Measurements from ENCODE around the gene PCGF6. TPM values are rescaled to one million over a fixed set of nuclear protein-coding genes. Genes with fewer than 3 reads are reported as not detected.
"Not testable (repeated sequence)": the region's sequence is repeated elsewhere in the genome, so short reads cannot be mapped to it uniquely, and the experiment has no call there.

Gene PCGF6
- total RNA-seq, 1 experiment from 2014 or later, result 13.8 TPM

DNA sequence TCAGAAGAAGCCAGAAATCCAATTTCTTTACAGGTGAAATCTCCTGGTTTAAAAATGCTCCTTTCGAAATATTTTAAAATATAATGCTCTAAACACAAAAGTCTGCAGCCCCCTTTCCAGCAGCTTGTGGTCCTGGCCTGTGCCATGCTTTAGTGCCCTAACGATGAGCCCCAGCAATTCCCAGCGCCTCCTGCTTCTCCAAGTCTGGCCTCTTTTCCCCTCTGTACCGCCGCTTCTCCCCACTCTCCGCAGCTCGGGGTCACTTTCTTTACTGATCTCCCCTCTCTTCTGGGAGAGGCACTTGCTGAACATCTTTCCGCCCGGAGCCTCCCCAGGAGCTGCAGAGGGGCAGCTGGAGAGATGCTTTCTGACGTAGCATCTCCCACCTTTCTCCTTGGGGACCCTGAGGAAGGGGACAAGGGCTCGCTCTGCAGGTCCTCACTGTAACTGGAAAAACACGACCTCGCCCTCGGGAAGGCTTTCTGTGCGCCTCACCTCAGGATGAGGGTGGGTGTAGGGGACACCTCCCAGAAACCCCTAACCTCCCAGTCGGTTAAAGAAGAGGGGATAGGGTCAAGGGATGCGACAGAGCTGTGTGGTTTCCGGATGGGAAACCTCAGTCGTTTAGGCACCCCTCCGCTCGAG lies 74.6 kb downstream of the PCGF6 start:
- in situ Hi-C loops (cut with HindIII; ENCODE audit: low pct_unique_long_range_greater_than_20kb, low sequenced_read_pairs), result no loop called here
- no peak for DNase-seq (ENCODE audit: low read depth)

DNA sequence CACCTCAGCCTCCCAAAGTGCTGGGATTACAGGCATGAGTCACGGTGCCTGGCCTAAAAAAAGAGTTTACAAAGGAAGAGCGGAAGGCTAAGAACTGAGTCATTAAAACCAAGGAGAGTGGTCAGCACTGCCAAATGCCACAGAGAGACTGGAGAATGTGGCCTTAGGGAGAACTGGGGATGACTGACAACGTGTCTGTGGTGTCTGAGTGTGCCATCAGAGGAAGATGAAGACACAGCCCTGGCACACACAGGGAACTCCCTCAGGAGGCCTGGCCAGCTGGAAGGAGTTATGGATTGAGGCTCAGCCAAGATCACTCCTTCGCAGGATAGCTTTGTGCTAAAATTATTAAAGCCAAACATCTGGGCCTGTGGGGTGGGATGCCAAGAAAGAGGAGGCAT lies 77.9 kb downstream of the PCGF6 start:
- DNase-seq (ENCODE audit: low read depth), result peak; percentile 85
- in situ Hi-C loops (cut with HindIII; ENCODE audit: low pct_unique_long_range_greater_than_20kb, low sequenced_read_pairs), result no loop called here

DNA sequence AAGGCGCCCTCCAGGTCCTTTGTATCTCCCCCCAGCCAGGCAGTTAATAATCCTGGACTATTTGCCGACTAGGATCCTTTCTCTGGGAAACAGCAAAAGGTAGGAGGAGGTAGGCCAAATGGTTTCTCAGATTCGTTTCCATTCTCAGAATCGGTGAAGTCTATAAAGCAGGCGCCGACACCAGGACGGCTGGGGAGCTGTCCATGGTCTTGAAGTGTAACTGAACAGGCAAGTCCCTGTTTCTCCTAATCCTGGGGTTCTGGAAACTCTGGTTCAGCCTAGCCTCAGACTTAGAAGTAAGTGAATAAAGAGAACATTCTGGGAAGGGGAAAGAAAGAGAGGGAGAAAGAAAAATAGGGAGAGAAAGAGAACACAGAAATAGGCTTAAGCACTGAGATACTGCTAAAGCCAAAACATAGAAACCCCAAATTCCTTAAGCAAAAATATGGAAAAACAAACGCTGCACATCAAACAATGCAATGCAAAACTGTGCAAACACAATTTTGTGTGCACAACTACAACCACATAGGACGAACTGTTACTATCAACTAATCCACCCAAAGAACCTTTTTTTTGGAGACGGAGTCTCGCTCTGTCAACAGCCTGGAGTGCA lies 85.1 kb downstream of the PCGF6 start:
- in situ Hi-C loops (cut with HindIII; ENCODE audit: low pct_unique_long_range_greater_than_20kb, low sequenced_read_pairs), result no loop called here
- peak; percentile 30 for DNase-seq (ENCODE audit: low read depth)

DNA sequence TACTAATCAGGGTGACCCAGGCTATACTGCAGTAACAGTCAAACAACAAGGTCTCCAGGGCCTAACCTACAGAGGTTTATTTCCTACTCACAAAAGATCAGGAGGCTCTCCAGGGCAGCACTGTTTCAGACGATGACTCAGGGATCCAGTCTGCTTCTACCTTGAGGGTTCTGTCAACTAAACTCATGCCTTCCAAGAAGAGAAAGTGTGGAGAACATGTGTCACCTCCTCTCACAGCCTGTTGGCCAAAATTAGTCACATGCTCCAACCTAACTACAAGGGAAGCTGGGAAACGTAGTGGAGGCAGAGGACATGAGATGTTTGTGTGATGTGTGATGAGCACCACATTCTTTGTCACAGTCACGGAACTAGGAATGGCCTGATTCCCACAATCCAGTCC lies 88.7 kb downstream of the PCGF6 start:
- no peak for DNase-seq (ENCODE audit: low read depth)
- in situ Hi-C loops (cut with HindIII; ENCODE audit: low pct_unique_long_range_greater_than_20kb, low sequenced_read_pairs), result no loop called here

DNA sequence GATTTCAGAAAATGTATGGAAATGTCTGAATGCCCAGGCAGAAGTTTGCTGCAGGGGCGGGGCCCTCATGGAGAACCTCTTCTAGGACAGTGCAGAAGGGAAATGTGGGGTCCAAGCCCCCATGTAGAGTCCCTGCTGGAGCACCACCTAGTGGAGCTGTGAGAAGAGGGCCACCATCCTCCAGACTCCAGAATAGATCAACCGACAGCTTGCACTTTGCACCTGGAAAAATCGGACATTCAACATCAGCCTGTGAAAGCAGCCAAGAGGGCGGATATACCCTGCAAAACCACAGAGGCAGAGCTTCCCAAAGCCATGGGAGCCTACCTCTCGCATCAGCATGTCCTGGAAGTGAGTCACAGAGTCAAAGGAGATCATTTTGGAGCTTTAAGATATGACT lies 91.0 kb downstream of the PCGF6 start:
- no peak for DNase-seq (ENCODE audit: low read depth)
- in situ Hi-C loops (cut with HindIII; ENCODE audit: low pct_unique_long_range_greater_than_20kb, low sequenced_read_pairs), result no loop called here

DNA sequence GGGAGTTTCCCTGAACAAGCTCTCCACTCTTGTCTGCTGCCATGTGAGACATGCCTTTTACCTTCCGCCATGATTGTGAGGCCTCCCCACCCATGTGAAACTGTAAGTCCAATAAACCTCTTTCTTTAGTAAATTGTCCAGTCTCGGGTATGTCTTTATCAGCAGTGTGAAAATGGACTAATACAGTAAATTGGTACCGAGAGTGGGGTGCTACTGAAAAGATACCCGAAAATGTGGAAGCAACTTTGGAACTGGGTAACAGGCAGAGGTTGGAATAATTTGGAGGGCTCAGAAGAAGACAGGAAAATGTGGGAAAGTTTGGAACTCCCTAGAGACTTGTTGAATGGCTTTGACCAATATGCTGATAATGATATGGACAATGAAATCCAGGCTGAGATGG lies 92.0 kb downstream of the PCGF6 start:
- in situ Hi-C loops (cut with HindIII; ENCODE audit: low pct_unique_long_range_greater_than_20kb, low sequenced_read_pairs); DNase-seq (ENCODE audit: low read depth): not testable (repeated sequence)

DNA sequence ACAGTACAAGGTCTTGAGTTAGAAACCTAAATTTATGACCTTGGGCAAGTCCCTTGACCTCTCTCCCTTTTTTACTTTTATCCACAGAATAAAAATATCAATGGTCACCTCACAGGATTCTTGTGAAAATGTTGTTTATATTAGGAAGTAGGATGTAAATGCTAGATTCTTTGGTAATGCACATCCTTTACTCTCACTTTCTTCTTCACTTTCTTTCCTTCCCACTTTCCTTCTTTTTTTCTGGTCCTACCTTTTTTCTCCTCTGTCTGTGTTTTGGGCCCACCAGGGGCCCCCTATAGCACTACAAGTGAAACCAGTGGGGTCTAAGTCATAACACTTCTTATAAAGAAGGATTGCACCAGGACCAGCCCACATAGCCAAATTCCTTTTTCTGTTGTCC lies 93.1 kb downstream of the PCGF6 start:
- in situ Hi-C loops (cut with HindIII; ENCODE audit: low pct_unique_long_range_greater_than_20kb, low sequenced_read_pairs), result no loop called here
- DNase-seq (ENCODE audit: low read depth), result no peak

DNA sequence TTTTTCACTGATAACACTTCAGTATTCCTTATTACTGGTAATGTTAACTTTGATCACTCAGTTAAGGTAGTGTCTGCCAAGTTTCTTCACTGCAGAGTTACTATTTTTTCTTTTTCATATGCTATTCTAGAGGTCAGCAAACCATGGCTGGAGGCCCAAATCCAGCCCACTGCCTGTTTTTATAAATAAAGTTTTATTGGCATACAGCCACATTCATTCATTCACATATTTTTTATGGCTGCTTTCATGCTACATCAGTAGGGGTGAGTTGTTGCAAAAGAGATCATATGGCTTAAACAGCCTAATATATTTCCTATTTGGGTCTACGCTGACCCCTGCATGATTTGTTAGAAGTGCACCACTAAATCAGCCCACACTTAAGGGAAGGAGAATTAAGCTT lies 94.3 kb downstream of the PCGF6 start:
- in situ Hi-C loops (cut with HindIII; ENCODE audit: low pct_unique_long_range_greater_than_20kb, low sequenced_read_pairs), result no loop called here
- no peak for DNase-seq (ENCODE audit: low read depth)

DNA sequence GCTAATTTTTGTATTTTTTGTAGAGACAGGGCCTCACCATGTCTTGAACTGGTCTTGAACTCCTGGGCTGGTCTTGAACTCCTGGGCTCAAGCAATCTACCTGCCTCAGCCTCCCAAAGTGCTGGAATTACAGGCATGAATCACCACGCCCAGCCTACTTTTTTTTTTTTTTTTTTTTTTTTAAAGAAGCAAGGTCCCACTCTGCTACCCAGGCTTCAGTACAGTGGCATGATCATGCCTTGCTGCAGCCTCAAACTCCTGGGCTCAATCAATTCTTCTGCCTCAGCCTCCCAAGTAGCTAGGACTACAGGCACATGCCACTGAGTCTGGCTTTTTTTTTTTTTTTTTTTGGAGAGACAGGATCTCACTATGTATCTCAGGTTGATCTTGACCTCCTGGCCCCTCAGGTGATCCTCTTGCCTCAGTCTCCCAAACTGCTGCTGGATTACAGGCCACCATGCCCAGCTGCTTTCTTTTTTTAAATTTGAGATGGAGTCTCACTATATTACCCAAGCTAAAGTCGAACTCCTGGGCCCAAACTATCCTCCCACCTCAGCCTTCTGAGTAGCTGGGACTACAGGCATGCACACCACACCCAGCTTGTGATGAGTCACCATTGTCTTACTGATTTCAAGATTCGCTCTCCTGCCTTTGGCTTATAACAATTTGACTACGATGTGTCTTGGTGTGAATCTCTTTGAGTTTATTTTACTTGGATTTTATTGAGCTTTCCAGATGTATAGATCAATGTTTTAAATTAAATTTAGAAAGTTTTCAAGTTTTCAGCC lies 96.2 kb downstream of the PCGF6 start:
- peak; percentile 49 for DNase-seq (ENCODE audit: low read depth)
- in situ Hi-C loops (cut with HindIII; ENCODE audit: low pct_unique_long_range_greater_than_20kb, low sequenced_read_pairs), result no loop called here

DNA sequence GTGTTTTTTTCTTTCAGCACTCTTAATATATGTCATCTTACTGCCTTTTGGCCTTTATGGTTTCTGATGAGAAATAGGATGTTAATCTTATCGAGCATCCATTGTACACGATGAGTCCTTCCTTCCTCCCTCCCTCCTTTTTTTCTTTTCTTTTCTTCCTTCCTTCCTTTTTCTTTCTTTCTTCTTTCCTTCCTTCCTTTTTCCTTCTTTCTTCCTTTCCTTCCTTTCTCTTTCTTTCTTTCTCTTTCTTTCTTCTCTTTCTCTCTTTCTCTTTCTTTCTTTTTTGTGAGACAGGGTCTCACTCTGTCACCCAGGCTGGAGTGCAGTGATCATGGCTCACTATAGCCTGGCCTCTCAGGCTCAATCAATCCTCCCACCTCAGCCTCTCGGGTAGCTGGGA lies 96.8 kb downstream of the PCGF6 start:
- DNase-seq (ENCODE audit: low read depth), result no peak
- in situ Hi-C loops (cut with HindIII; ENCODE audit: low pct_unique_long_range_greater_than_20kb, low sequenced_read_pairs), result no loop called here

Other genes starting within 250 kb of the PCGF6 start
- 24.6 and 30.0 TPM in 2 replicates for gene NT5C2, start 157.9 kb downstream of the PCGF6 start, total RNA-seq (2014; rRNA removed; shearing (Covaris generic); ENCODE audit: low replicate concordance)
- not detected in 2 replicates for gene RPEL1, start 105.3 kb downstream of the PCGF6 start, total RNA-seq (2014; rRNA removed; shearing (Covaris generic); ENCODE audit: low replicate concordance)
- not detected in 2 replicates for gene INA, start 74.0 kb downstream of the PCGF6 start, total RNA-seq (2014; rRNA removed; shearing (Covaris generic); ENCODE audit: low replicate concordance)
- gene TAF5, start 16.8 kb upstream of the PCGF6 start, total RNA-seq (2014; rRNA removed; shearing (Covaris generic); ENCODE audit: low replicate concordance), result 2.3 and 3.6 TPM in 2 replicates
- gene ATP5MK, start 45.3 kb upstream of the PCGF6 start, total RNA-seq (2014; rRNA removed; shearing (Covaris generic); ENCODE audit: low replicate concordance), result 242 and 351 TPM in 2 replicates
- 17.3 and 33.0 TPM in 2 replicates for gene PDCD11, start 45.5 kb upstream of the PCGF6 start, total RNA-seq (2014; rRNA removed; shearing (Covaris generic); ENCODE audit: low replicate concordance)
- 0.55 and 2.9 TPM in 2 replicates for gene CALHM2, start 101.2 kb upstream of the PCGF6 start, total RNA-seq (2014; rRNA removed; shearing (Covaris generic); ENCODE audit: low replicate concordance)
- not detected in 2 replicates for gene CALHM1, start 107.8 kb upstream of the PCGF6 start, total RNA-seq (2014; rRNA removed; shearing (Covaris generic); ENCODE audit: low replicate concordance)
- 0.47 TPM in 1 of 2 replicates, not detected in the other for gene CALHM3, start 128.1 kb upstream of the PCGF6 start, total RNA-seq (2014; rRNA removed; shearing (Covaris generic); ENCODE audit: low replicate concordance)
- not detected in 2 replicates for gene NEURL1, start 142.6 kb upstream of the PCGF6 start, total RNA-seq (2014; rRNA removed; shearing (Covaris generic); ENCODE audit: low replicate concordance)

Data from Caki2 (cell line).